NCI-H748 (cell line): Measurements from ENCODE around the gene SCRN1.
"Not testable (repeated sequence)": the region's sequence is repeated elsewhere in the genome, so short reads cannot be mapped to it uniquely, and the experiment has no call there.

Experiments used
- DNase-seq: peaks from one replicate; lab custom pipeline; 2025; ENCODE audit not compliant: unreplicated experiment; lab: John Stamatoyannopoulos, UW

The SCRN1 gene

DNA sequence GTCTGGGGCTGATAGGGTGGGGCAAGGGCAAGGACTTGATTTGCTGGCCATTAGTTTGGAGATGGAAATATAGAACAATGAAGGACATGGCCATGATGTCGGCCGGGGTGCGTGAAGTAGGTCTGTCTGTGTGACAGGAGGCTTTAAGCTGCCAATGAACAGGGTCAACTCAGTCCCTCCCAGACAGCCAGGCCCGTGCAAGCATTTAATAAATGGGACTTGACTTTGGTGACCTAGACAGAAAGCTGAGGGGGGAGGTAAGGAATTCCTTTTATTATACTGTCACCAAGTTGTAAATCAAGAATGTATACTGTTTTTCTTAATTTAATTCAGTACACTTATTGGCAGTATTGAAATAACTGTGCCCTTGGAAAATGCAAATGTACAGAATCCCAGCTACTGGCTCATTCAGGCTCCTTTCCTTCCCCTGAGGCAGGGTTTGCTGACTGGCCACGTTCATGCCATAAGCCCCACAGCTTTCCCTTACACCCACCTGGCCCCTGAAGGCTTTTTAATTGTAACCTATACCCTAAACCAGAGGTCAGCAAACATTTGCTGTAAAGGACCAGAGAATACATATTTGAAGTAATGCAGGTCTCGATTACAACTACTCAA, 96.1 kb downstream of the SCRN1 start:
- DNase-seq, result no peak

DNA sequence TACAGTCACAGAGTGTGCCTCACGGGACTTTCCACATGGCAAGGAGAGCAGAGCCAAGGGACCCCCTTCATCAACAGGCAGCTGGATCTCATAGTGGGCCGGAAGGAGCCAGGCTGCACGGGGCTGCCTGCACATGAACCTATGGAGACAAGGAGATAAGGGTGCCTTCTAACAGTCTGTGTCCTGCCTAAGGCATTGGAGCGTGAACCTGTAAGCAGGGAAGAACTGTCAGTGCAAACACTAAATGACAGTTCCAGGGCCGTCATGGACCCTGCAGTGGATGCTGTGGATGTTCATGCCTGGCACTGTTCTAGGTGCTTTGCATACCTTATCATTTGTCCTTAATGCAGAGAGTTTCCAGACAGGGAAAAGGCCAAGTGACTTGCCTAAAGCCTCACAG, 97.4 kb downstream of the SCRN1 start:
- DNase-seq, result no peak

DNA sequence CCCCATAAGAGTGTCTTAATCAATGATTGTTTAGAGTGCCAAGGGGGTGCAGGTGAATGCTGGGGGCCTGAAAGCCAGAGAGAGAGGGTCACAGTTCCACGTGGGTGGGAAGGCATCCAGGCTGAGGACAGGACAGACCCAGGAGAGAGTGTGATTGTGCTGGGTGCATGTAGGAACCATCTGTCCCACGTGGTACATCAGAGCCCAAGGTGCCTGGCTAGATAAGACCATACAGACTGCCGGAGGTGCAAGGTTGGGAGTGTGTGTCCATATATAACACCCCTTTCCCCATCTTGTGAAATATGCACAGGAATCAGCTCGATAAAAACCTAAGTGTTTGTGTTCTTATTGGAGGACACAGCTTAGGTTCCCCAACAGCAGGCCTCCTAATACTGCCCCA, 97.8 kb downstream of the SCRN1 start:
- DNase-seq, result no peak

DNA sequence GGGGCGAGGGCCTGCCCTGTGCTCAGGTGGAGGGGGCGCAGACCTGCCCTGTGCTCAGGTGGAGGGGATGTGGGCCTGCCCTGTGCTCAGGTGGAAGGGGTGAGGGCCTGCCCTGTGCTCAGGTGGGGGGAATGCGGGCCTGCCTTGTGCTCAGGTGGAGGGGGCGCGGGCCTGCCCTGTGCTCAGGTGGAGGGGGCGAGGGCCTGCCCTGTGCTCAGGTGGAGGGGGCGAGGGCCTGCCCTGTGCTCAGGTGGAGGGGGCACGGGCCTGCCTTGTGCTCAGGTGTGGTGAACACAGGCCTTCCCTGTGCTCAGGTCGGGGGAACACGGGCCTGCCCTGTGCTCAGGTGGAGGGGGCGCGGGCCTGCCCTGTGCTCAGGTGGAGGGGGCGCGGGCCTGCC, 98.8 kb downstream of the SCRN1 start:
- not testable (repeated sequence) for DNase-seq

DNA sequence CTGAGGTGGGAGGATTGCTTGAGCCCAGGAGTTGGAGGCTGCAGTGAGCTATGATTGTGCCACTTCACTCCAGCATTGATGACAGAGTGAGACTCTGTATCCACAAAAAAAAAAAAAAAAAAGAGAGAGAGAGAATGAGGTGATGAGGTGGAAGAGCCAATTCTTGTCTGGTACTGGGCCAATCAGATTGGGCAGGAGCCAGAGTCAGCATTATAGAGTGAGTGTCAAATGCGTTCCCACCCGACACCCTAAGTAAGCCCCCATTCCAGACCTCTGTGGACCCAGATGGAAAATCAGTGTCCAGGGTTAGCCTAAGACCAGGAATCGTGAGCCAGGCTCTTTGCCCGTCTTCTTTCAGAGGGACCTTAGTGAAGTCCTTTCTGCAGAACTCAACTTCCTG, 99.3 kb downstream of the SCRN1 start:
- no peak for DNase-seq

DNA sequence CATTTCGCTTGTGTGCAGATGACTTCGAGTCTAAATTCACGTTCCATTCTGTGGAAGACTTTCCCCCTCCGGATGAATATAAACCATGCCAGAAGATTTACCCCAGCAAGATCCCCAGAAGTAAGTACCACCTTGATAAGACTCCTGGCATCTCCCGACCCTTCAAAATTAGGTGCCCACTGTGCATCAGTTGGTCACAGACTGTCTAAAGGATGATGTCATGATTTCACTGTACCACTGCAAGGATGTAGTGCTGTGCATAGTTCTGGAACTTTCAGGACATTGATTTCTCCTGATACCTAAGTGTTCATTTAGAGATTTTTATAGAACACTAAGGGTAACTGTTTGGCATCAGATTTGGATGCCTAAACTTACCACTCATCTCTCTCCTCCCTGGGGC, 100.3 kb downstream of the SCRN1 start:
- DNase-seq, result no peak

DNA sequence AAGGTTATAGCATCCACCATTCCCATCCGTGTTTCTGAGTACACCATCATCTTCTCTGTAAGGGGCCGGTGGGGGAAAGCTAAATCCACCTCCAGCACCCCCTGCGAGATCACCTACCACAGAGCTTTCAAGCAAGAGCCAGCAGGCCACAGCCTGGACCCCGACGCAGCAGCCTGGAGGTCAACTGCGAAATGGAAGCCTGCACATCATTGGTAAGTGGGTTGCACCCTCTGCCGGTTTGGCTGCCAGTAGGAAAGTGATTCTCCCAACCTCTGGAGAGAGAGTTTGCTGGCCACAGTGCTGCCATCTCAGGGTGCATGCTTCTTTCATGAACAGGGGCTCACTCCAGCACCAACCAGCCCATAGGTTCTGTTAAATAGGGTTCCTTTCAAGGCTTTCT, 101.6 kb downstream of the SCRN1 start:
- no peak for DNase-seq

DNA sequence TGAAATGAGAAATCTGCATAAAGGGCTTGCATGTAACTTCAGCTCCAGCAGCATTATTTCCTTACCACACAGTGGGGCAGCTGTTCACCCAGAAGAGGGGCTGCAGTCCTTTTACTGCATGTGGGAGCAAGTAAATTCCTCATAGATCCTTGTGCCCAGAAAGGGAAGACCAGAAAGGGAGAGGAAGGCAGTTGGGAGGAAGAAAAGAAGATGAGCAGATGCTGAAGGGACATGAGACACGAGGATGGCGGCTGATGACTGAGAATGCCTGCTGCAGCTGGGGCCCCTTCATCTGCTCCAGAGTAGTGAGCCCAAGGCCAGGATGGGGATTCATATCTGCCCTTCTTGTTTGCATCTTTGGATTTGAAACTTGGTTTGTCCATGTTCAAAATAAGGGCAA, 102.8 kb downstream of the SCRN1 start:
- no peak for DNase-seq

DNA sequence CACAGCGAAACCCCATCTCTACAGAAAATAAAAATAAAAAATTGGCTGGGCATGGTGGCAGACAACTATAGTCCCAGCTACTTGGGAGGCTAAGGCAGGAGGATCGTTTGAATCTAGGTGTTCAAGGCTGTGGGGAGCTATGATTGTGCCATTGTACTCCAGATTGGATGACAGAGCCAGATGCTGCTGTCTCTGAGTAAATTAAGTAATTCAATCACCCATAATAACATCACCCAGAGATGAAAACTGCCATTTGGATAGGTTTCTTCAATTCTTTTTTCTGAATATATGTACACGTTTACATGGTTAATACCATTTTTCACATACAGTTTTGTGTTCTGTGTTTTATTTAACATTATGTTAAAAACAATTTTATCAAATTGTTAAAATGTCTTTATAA, 104.0 kb downstream of the SCRN1 start:
- peak; percentile 46 for DNase-seq

DNA sequence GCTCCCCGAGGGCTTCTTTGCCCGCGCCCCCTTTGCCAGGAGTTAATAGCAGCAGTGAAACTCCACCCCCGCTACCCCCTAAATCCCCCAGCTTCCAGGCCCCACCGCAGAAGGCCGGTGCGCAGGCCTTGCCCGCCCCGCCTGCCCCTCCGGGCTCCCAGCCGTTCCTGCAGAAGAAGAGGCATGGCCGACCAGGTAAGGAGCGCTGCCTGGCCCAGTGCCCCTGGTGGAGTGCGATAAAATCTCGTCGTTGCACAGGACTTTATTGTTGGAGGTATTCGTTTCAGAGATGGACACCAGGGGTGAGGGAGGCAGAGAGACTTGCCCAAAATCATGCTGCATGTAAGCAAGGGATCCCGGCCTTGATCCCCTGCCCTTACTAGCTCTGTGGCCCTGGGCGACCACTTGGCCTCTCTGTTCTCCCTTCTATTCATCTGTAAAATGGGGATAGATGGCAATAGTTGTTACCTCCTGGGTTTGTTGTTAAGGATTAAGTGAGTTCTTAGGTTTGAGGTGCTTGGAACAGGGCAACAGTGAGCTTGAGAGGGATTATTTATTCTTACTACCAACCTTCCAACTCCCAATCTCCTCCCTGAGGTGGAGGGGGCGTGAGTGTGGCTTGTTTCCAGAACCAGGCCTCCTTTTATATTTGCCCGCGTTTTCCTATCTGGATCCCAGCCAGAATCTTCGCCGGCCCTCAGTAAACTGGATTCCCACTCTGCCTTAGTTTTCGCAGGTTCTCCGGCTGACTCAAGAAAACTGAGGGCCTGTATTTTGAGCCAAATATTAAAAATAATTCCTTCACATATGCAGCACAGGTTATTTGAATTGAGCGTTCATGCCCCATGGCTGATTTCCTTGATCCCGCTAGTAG, 105.0 kb downstream of the SCRN1 start:
- DNase-seq, result peak; percentile 84

DNA sequence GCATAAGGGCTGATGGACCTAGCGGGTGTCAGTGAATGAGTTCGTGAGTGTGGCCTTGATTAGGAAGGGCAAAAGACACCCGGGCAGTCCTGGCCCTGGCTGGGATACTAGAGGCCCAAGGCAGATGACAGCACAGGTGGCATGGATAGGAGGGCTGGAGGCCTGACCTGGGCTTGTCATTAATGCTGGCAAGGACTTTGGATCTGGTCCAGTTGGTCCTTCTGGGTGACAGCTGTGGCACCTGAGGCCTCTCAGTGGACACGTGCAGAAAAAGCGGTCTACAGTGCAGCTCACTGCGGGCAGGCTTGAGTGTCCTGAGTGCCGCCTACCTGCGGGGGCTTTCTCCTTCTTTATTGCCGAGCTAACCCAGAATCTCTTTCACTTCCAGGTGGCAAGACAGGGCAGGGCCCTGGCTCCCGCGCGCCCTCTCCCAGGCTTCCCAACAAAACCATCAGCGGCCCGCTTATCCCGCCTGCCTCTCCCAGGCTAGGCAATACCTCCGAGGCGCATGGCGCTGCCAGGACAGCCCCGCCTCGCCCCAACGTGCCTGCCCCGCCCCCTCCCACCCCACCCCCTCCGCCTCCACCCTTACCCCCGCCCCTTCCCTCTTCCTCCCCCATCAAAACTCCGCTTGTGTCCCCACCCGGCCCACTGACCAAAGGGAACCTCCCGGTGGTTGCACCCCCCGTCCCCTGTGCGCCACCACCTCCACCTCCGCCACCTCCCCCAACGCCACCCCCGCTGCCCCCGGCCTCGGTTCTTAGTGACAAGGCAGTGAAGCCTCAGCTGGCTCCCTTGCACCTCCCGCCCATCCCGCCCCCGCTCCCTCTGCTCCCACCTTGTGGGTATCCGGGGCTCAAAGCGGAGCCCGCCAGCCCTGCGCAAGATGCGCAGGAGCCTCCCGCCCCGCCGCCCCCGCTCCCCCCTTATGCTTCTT, 105.9 kb downstream of the SCRN1 start:
- peak; percentile 87 for DNase-seq

DNA sequence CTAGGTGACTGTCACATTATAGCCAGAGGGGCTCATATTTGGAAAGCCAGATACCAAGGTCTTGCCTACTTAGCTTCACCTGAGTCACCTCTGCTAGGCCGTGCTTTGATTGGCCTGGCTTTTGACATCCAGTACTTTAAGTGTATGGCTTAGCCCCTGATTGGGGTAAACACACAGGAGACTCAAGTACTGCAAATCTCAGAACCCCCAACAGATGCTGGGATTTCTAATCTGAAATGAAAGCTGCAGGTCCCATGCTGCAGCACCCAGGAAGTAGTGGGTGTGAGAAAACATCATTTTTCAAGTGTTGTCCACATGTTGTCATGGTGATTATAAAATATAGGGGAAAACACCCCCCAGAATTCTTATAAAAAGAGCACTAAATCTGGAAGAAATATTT, 107.1 kb downstream of the SCRN1 start:
- DNase-seq, result no peak

DNA sequence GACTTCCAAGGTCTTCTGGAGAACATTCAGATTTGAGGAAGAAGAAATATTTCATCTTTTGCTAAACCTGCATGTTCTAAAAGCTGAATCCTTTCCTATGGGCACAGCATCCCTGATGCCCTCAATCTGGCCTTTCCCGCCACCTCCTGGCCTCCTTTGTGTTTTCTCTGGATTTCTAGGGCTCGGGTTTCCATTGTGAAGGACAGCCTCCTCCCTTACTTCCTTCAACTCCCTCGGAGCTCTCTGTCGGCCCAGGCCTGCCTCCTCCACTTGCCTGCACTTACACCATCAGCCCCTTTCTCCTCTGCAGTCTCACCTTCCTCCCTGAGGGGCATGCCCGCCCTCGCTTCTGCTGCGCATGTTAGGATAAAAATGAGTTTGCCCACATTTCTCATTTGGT, 107.9 kb downstream of the SCRN1 start:
- DNase-seq, result peak; percentile 22

DNA sequence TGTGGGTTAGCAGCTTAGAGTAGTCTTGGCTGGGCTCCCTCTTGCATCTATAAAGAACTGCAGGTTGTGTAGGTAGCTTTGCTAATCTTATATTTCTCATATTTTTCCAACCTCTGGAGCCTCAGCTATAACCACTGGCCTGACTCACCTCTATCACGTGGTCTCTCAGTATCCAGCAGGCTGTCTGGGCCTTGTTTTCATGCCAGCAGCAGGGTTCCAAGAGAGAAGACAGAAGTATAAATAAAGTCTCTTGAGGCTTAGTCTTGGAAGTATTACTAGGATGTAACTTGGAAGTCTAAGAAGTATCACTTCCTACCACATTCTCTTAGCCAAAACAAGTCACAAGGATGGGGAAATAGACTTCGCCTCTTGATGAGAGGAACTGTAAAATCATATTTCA, 110.0 kb downstream of the SCRN1 start:
- no peak for DNase-seq

DNA sequence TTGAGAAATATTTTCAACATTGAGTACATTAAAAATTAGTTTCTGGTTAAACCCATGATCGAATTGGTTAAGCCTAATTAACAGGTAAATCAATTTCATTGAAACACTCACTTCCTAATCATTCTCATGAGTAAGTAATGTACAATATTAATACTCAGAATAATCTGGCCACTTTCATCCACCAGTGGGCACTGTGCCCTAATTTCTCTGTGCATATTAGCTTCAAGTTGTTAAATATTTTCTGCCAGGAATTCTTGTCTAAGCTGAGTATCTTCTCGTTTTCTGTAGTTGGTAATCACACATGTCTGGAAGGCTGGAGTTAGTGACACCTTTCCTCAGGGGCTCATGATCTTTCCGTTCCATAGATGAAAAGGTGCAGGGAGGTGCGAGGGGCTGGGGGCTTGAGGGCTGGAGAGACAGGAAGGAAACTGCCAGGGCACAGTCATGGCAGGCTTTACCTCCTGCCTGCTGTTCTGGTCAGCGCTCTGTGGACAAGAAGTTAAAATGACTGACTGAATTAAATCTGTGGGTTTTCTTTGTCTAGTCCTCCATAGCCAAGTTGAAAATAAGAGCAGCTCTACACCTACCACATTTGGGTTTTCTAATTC, 111.4 kb downstream of the SCRN1 start:
- DNase-seq, result peak; percentile 50

DNA sequence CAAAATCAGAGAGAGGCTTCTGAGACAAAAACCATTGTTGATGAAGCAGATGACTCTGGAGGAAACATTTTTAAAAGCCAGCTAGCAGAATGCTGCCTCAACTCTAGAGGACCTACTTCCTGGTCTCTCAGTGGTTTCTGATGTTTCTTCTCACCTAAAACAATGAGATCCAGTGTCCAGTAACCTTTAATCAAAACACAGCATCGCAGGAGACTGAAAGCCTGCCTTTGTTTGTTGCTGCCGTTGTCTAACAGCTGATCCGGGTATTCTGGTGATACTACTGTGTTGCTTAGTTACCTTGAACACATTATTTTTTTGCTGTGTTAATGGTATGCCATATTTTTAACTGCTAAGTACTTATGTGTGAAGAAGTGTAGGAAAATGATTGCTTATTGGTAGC, 112.4 kb downstream of the SCRN1 start:
- peak; percentile 84 for DNase-seq

DNA sequence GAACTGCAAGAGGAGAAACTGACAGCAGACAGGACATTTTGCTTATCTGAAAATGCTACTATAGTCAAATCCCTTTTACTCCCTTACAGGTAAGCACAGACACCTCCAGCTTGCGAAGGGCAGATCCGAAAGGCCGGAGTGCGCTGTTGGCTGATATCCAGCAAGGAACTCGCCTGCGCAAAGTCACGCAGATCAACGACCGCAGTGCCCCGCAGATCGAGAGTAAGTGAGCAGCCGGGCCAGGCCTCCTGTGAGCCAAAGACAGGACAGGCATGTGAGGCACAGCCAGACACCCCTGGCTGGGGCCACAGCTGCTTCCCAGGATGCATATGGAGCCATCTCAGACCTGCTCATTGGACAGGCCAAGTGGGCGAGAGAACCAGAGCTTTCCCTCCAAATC, 113.9 kb downstream of the SCRN1 start:
- no peak for DNase-seq

DNA sequence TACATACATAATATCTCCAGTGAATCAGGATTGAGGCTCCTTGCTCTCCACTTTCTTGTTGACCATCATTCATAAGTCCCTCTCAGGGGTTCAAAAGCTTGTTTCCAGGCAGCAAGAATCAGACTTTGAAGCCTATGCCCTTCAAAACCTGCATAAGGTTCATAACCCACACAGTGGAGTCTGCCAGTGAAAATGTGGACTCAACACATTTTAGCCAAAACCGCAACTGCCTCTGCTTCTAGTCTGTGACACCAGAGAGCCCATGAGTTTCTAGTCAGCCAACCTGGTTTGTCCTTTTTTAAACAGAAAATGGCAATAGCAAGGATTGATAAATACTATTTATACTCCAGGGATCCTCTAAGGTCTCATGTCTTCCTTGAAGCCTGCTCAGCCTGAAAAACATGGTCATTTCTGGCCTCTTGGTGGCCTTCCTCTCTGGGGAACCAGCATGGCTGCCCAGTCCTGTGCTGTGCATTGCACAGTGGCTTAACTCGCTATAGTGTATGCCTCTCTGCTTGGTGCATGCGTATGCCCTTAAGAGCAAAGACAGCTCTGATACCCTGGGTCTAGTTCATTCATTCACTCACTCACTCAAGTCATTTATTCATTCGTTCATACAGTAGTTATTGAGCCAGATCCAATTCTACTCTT, 115.8 kb downstream of the SCRN1 start:
- no peak for DNase-seq

DNA sequence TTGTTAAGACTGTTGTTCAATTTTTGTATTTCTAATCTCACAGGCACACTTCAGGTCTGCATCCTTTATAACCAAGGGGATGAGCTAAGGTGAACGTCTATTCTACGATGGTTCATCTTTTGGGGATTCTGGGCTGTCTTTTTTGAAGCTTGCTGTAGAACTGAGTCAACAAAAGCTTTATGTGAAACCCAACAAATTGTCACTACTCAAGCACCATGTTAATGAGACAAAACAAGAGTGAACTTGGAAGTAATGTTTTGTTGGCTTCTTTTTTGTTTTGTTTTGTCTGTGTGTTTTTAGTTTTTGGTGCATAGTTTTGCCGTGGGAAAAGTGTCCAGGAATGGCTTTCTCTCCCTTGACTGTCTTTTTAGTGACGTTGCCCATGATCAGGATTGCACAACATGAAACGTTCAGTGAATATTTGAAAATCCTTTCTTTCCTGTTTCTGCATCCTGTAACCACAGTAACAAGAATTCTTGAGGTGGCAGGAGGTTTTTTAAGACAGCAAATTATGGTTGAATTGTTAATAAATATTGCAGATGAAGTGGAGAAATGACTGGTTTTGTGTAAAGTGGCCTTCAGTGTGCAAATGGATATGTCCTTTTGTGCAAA, 117.7 kb downstream of the SCRN1 start:
- no peak for DNase-seq
